MV-4-11 (cell line): Measurements from ENCODE around the gene MRPS34.
A peak's percentile ranks its signal among the peaks of the same experiment; 100 is the strongest.

ENCODE experiments used
- DNase-seq: peaks from one replicate; lab custom pipeline; 2025; lab: John Stamatoyannopoulos, UW

MRPS34 gene

GRCh38 chr16:1781758-1782407, 8.9 kb upstream of the MRPS34 start:
- DNase-seq = peak; percentile 26

- no peak for DNase-seq
Measured at GRCh38 chr16:1781254-1781653, 8.3 kb upstream of the MRPS34 start.

GRCh38 chr16:1780677-1781072, 7.7 kb upstream of the MRPS34 start:
- no peak for DNase-seq

DNA sequence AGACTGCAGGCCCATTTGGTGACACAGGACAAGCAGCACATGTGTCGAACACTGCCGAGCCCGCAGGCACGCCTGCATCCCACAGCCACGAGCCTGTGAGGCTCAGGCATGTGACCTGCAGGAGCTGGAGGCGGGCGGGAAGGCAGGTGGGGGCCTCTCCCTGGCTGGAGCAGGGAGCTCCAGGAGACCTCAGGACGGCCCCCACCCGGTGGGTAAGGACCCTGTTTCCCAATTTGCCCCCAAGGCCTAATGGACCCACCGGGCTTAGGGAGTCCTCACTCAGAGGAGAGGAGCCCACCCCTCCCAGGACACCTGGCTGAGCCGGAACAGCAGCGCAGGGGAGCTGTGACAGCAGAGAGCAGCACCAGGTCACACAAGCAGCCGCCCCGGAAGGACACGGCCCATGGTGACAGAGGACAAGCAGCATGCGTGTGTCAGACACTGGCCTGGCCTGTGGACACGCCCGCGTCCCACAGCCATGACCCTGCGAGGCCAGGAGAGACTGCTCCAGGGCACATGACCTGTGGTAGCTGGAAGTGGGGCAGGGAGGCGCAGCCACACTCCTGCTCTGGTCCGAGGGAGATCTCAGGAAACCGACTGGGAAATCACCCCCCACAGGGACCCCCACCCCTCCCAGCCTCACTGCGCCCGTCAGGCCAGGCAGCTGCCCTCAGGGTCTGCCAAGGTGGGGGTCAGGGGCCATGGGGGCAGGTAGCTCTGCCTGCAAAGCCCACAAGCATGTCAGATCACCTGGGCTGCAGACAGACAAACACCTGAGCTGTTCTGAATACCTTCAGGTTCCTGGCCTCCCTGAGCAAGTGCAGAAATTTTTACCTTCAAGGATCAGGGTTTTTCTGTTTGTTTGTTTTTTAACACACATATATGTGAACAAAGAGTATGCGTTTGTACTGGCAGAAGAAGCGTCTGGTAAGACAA, 7.1 kb upstream of the MRPS34 start:
- DNase-seq = no peak

DNA sequence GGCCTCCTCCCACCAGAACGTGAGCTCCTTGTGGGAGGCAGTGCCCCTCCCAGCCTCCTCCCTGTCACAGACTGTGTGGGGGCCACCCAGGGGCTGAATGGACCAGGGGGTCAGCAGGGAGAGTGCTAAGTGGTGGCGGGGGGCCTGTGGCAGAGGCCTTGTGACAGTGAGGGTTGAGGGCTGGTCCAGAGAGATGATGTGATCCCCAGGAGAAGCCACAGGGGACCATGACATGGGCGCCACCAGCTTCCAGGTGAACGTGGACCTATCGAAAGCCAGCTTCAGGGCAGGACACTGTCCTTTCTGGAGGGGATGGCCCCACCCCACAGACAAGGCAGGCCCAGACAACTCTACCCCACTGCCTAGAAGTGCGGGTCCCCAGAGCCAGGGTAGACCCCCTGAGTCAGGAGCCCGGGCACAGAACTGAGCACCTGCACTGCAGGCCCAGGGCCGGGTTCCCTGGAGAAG, 6.3 kb upstream of the MRPS34 start:
- DNase-seq = no peak

DNA sequence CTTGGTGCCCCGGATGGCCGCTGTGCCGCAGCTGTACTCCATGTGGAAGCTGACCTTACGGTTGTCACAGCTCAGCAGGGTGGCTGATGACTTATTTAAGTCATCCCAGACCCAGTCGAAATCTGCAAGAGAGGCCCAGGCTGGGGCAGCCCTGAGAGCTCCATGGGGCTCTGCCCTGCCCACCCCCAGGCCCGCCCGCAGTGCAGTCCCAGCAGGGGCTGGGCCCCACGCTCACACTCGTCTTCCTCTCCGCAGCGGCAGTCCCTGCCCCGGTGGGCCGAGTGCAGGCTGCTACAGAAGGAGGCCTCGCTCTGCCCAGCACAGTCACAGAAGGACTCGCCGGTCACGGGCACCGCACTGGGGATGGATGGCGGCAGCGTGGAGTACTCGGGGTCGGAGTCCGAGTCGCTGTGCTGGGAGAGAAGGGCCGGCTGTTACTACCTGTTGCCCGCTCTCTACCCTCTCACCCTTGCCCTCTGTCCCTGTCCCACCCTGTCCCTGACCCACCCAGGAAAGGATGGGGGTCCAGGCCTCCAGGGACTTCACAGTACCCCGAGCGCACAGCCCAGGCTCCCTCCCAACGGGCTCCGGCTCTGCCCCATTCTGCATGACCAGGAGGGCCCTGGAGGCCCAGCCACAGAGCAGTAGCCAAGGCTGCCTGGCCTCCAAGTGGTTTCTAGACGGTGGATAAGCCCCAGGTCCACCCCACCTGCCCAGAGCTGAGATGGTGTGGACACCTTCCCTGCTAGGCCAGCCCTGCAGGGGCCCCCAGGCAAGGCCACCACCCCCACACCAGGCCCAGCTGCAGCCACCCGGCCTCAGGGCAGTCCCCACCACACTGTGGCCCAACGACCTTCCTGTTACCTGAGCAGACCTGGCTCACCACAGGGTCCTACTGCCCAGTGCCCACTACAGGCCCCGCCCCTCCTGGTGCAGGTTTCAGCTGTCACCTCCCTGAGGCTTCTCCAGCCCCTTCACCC, 5.6 kb upstream of the MRPS34 start:
- DNase-seq = no peak

- no peak for DNase-seq
Measured at GRCh38 chr16:1777375-1778199, 4.7 kb upstream of the MRPS34 start.

DNA sequence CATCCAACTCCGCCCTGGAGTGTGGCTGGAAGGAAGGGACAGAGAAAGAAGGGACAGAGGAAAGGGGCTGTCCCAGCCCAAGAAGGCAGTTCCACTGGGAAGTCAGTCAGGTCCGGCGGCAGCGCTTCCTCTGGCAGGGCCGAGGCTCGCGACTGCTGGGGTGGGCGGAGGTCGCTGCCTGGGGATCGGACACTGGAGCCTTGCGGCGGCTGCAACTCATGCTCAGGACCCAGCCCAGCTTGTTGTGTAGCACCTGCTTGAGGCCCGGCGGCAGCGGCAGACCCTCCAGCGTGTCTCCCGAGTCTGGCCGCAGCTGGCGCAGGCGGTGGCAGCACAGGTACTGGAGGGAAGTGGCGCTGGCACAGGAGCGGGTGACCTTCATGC, 4.0 kb upstream of the MRPS34 start:
- no peak for DNase-seq

DNA sequence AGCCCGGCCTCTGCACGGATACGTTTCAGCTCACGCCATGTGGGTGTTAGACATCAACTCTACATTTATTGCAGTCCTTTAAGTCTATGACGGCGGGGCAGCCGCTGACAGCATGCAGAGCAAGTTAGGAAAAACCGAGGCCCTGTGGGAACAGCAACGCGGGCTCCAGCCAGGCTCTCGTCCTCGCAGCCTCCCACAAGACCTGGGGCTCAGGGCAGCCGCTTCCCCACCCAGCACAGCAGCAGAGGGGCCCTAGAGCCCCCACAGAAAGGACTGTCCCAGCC, 3.7 kb upstream of the MRPS34 start:
- DNase-seq = no peak

DNA sequence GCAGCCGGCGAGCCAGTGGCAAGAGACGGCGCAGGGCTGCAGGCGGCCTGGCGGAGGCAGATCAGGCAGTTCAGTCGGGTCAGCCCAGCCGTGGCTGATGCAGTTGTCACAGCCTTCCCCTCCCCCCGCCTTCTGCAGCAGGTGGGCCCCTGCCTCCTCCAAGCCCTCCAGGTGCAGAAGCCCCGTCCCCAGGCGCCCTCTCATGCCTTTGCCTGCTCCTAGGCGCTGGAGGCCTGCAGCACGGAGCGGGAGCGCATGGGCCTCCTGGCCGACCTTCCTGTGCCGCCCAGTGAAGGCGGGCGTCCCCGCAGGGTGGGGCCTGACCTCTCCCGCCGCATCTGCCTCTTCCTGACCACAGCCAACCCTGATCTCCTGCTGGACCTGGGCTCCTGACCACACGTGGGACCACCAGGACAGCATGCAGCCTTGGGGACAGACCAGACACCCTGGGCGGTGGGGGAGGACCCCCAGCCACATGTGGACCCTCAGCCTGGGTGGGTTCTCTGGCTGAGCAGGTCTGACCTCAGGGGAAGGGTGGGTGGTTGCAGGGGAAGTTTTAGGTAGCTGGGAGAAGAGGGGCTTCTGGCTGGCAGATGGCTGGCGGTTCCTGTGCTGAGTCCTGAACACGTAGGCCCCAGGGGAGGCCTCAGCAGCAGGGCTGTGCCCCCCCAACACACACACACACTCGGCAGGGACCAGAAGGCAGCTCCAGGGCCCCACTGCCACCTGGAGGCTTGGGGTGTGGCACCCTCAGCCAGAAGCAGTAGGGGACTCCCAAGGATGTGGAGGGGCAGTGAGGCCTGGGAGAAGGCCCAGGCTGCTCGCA, 3.1 kb upstream of the MRPS34 start:
- no peak for DNase-seq

DNA sequence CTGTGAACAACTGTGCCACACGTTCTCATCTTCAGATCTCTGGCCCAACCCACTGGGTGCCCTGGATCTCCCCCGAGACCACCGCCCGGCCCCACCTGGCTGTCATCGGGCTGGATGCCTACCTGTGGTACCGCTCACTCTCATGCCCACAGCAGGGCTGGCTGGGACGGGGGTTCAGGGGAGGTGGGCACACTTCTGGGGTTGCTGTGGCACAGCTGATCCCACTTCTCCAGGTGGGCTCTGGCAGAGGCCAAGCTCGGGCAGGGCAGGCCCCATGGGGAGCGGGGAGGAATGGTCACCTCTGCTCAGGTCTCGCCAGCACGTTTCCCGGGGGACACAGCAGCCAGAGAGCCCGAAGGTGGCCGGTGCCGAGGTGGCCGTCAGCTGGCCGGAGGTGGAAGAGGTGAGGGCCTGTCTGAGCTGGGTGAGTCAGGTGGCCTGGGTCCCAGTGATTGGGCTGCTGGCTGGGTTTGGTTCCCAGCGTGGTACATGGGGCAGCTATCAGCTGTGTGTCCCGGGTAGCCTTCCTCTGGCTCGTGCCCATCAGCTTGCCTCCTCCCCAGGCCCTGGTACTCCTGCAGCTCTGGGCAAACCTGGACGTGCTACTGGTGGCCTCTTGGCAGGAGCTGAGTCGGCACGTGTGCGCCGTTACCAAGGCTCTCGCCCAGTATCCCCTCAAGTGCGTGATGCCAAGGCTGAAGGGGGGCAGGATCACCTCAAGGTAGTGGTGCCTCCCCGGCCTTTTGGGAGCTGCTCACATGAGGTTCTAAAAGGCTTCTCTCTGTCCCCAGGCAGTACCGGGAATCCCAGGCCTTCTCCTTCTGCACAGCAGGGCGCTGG, 2.3 kb upstream of the MRPS34 start:
- no peak for DNase-seq

DNA sequence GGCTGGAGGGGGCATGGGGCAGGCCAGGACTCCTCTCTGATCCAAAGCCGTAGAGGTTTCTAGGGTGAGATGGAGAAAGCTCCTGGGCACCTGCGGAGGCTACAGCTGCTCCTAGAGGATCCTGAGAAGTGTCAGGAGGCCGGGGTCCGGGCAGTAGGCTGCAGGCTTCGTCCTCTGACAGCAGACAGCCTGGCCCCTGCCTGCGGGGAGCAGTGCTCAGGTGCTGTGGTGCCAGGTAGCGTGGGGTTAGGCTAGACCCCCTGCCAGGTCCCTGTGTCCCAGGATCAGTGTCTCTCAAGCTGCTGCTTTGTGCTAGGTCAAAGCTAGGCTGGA, 1.5 kb upstream of the MRPS34 start:
- no peak for DNase-seq

- peak; percentile 27 for DNase-seq
Measured at GRCh38 chr16:1773703-1774447, 941 bp upstream of the MRPS34 start.

- no peak for DNase-seq
Measured at GRCh38 chr16:1772362-1772907, 499 bp downstream of the MRPS34 start, which contains the start of gene EME2. TSS of gene EME2 (plus strand) at chr16:1772810. CDS start at chr16:1773228, 418 bp downstream.

- DNase-seq = peak; percentile 21
Measured at GRCh38 chr16:1771864-1772361, 1.0 kb downstream of the MRPS34 start.

GRCh38 chr16:1771188-1771863, 1.6 kb downstream of the MRPS34 start, which contains the start of gene NME3:
TSS of gene NME3 (minus strand) at chr16:1771543. CDS start at chr16:1771534, 9 bp downstream.
- DNase-seq = peak; percentile 63

DNA sequence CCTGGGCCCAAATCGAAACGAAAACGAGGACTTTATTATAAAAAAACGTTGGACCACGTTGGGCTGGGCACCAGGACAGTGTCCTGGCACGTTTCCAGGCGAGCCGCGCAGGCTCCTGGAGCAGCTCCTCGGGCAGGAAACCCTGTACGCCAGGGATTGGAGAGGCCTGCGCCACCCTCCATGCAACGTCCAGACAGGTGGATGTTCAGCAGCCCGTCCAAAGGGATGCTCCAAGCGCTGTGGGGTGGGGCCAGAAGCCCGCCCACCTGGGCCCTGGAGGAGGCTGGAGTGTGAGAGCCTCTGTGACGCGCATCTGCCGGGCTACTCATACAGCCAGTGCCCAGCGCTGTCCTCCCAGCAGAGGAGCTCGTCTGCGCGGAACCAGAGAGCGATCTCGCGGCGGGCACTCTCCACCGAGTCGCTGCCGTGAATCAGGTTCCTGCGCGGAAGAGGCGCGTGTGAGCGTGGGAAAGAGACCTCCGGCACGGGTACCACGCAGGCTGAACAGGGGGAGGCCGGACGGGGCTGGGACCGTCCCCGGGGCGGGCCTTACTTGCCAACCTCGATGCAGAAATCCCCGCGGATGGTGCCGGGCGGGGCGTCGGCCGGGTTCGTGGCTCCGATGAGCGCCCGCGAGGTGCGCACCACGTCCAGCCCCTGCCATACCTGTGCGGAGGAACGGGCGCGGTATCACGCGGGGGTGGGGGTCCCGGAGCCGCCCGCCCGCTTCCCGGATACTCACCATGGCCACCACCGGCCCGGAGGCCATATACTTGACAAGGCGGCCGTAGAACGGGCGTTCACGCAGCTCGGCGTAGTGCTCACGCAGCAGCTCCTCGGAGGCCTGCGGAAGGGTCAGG, 2.4 kb downstream of the MRPS34 start:
- peak; percentile 32 for DNase-seq
